Keratinocyte (primary cell): ENCODE data around the gene RALGPS1. TPM values are rescaled to one million over a fixed set of nuclear protein-coding genes. Genes with fewer than 3 reads are reported as not detected.

Experiments used
- DNase-seq: peaks from one replicate; pipeline ENCODE4 v3.0.0-alpha.2; 2011; ENCODE audit warnings: low read depth, missing footprints, low spot score
- FAIRE-seq: peaks from 2 replicates; lab custom pipeline; 2011; peaks lifted over from hg19 to GRCh38; lab: Jason Lieb, UNC
- H2AFZ ChIP-seq: 2 replicates; pipeline ENCODE4 v1.6.0; 2012; ENCODE audit warnings: low read length, control low read depth, inconsistent platforms; ENCODE audit not compliant: control insufficient read depth
- H3K27ac ChIP-seq: 2 replicates; pipeline ENCODE4 v1.5.1; 2011; ENCODE audit warnings: low read length; ENCODE audit not compliant: control insufficient read depth, insufficient read depth
- H3K27me3 ChIP-seq: 3 replicates; pipeline ENCODE4 v1.6.0; 2011; ENCODE audit warnings: low read length; ENCODE audit not compliant: control insufficient read depth, insufficient read depth; ENCODE audit errors: extremely low read depth
- H3K36me3 ChIP-seq, 2 experiments: 2 replicates in 1 of 2; 3 replicates in 1 of 2; pipeline ENCODE4 v1.5.1; 2011; ENCODE audit warnings: low read length in 2 of 2, mild to moderate bottlenecking in 1 of 2; ENCODE audit not compliant: control insufficient read depth in 2 of 2, insufficient read depth in 2 of 2; ENCODE audit errors: extremely low read depth in 1 of 2
- H3K4me1 ChIP-seq: 3 replicates; pipeline ENCODE4 v1.5.1; 2011; ENCODE audit warnings: low read length; ENCODE audit not compliant: control insufficient read depth, insufficient read depth; ENCODE audit errors: extremely low read depth
- H3K4me2 ChIP-seq: 3 replicates; pipeline ENCODE4 v1.6.0; 2011; ENCODE audit warnings: low read depth, low read length; ENCODE audit not compliant: control insufficient read depth, insufficient read depth; ENCODE audit errors: extremely low read depth
- H3K4me3 ChIP-seq, 3 experiments: fragments of 200-600 bp in 1 of 3; sonication (generic) in 1 of 3; 2 replicates in 2 of 3; 3 replicates in 1 of 3; pipeline ENCODE4 v1.5.1; 2011 to 2016; ENCODE audit warnings: low read length in 3 of 3, mild to moderate bottlenecking in 3 of 3, control low read depth in 2 of 3, inconsistent platforms in 1 of 3, low read depth in 1 of 3, mixed read lengths in 1 of 3, mixed run types in 1 of 3, moderate library complexity in 1 of 3; ENCODE audit not compliant: control insufficient read depth in 2 of 3, insufficient read depth in 2 of 3; ENCODE audit errors: extremely low read depth in 1 of 3
- H3K79me2 ChIP-seq: 2 replicates; pipeline ENCODE4 v1.6.0; 2012; ENCODE audit warnings: low read length; ENCODE audit not compliant: control insufficient read depth, insufficient read depth
- H3K9ac ChIP-seq: 3 replicates; pipeline ENCODE4 v1.6.0; 2011; ENCODE audit warnings: low read length; ENCODE audit not compliant: control insufficient read depth, insufficient read depth; ENCODE audit errors: extremely low read depth
- H3K9me1 ChIP-seq: 3 replicates; pipeline ENCODE4 v1.6.0; 2011; ENCODE audit warnings: low read length; ENCODE audit not compliant: control insufficient read depth, insufficient read depth; ENCODE audit errors: extremely low read depth
- H3K9me3 ChIP-seq: 2 replicates; pipeline ENCODE4 v1.5.1; 2012; ENCODE audit warnings: low read depth, low read length; ENCODE audit not compliant: control insufficient read depth
- H4K20me1 ChIP-seq: 3 replicates; pipeline ENCODE4 v1.6.0; 2011; ENCODE audit warnings: low read length; ENCODE audit not compliant: control insufficient read depth, insufficient read depth; ENCODE audit errors: extremely low read depth
- CTCF ChIP-seq, 3 experiments: IDR thresholded peaks in 1 of 3; conservative IDR thresholded peaks in 1 of 3; optimal IDR thresholded peaks in 1 of 3; 2 replicates in 2 of 3; 3 replicates in 1 of 3; pipeline versions ENCODE3 to v1.5.1; 2011; ENCODE audit warnings: low read length in 3 of 3, mild to moderate bottlenecking in 3 of 3, moderate library complexity in 2 of 3, control low read depth in 1 of 3, inconsistent platforms in 1 of 3; ENCODE audit not compliant: insufficient read depth in 2 of 3; ENCODE audit errors: extremely low read depth in 1 of 3
- EZH2 ChIP-seq: IDR thresholded peaks from one replicate; pipeline ENCODE4 v1.6.1; 2012; ENCODE audit warnings: inconsistent platforms, mild to moderate bottlenecking, low read length, moderate library complexity
- dilution Hi-C: fragments of 300-500 bp; cut with MboI; formaldehyde crosslinking; loops from one replicate; pipeline ENCODE4 v1.7.0; 2020; ENCODE audit warnings: low sequenced_read_pairs; ENCODE audit not compliant: extremely low pct_ligation_motif_present
- polyA plus RNA-seq, 5 experiments: library from polyadenylated mRNA; depleted of rRNA in 3 of 5; stranded (reverse) in 3 of 5; stranded (forward) in 1 of 5; unstranded in 1 of 5; fragments of >200 nt; gene quantifications; 1 replicate in 1 of 5; 2 replicates in 3 of 5; 3 replicates in 1 of 5; pipeline versions ENCODE4 v1.2.1 to v1.2.3, GENCODE V29; 2011 to 2012; ENCODE audit warnings: missing spikeins in 2 of 5, low read depth in 1 of 5, low replicate concordance in 1 of 5

The RALGPS1 gene
- polyA plus RNA-seq, 1 donor (not counting 4 experiments of a cell fraction or from before 2014, with no cell fraction given), result 0.56 TPM

GRCh38 chr9:127163409-127163808, 248.8 kb downstream of the RALGPS1 start:
- peaks cover 37% of the 10 kb centered on the region for H3K4me1 ChIP-seq
- no peak overlapping the region for H3K9ac ChIP-seq
- FAIRE-seq, result no peak
- TF ChIP-seq EZH2, result no peak
- TF ChIP-seq CTCF (optimal IDR thresholded peaks at IDR 0.05 in 1 of 3, IDR thresholded peaks at IDR 0.05 in 1 of 3, conservative IDR thresholded peaks at IDR 0.05 in 1 of 3; ENCODE audit: extremely low read depth in 1 of 3, insufficient read depth in 2 of 3, low read length in 3 of 3), result no peak
- H4K20me1 ChIP-seq, result no peaks in the 10 kb centered on the region
- peak overlapping the region; percentile 18 for H3K4me2 ChIP-seq
- H3K79me2 ChIP-seq, result no peaks in the 10 kb centered on the region
- no peak for DNase-seq
- no peak overlapping the region for H3K4me3 ChIP-seq
- no peaks in the 10 kb centered on the region for H3K27me3 ChIP-seq
- no peaks in the 10 kb centered on the region for H3K9me1 ChIP-seq
- no peak overlapping the region for H2AFZ ChIP-seq
- no peaks in the 10 kb centered on the region for H3K36me3 ChIP-seq
- dilution Hi-C loops, result no loop called here
- no peaks in the 10 kb centered on the region for H3K9me3 ChIP-seq
- no peak overlapping the region for H3K27ac ChIP-seq

GRCh38 chr9:127165116-127165515, 250.5 kb downstream of the RALGPS1 start:
- no peak for FAIRE-seq

More at GRCh38 chr9:127165116-127165515, 250.5 kb downstream of the RALGPS1 start:
- dilution Hi-C loops, result no loop called here
- Histone ChIP-seq H3K27ac (no peak overlapping the region), H3K9me3 (no peaks in the 10 kb centered on the region), H4K20me1 (no peaks in the 10 kb centered on the region), H2AFZ (no peak overlapping the region), H3K27me3 (no peaks in the 10 kb centered on the region), H3K4me1 (peaks cover 37% of the 10 kb centered on the region), H3K9ac (no peak overlapping the region), H3K4me3 (no peak overlapping the region), H3K9me1 (no peaks in the 10 kb centered on the region), H3K4me2 (no peak overlapping the region), H3K36me3 (no peaks in the 10 kb centered on the region), H3K79me2 (no peaks in the 10 kb centered on the region)
- no peak for DNase-seq
- no peak for TF ChIP-seq CTCF (optimal IDR thresholded peaks at IDR 0.05 in 1 of 3, IDR thresholded peaks at IDR 0.05 in 1 of 3, conservative IDR thresholded peaks at IDR 0.05 in 1 of 3; ENCODE audit: extremely low read depth in 1 of 3, insufficient read depth in 2 of 3, low read length in 3 of 3)
- no peak for TF ChIP-seq EZH2
